HepG2 (cell line): ENCODE results near the gene CEL. TPM values are rescaled to one million over a fixed set of nuclear protein-coding genes. Genes with fewer than 3 reads are reported as not detected.

Experiments
- HNRNPUL1 ChIP-seq: fragments of 200-400 bp; formaldehyde crosslinking; IDR thresholded peaks from 2 replicates; pipeline ENCODE4 v1.6.1; 2017; ENCODE audit warnings: low read depth, mild to moderate bottlenecking, low read length, moderate library complexity
- SETDB1 ChIP-seq: sonication (generic); formaldehyde crosslinking; IDR thresholded peaks from 2 replicates; pipeline ENCODE4 v1.5.1; 2020; ENCODE audit warnings: missing genetic modification reagents, mild to moderate bottlenecking, borderline replicate concordance
- ZNF33A ChIP-seq: sonication (generic); formaldehyde crosslinking; IDR thresholded peaks from 2 replicates; pipeline ENCODE4 v1.5.1; 2020; ENCODE audit warnings: missing genetic modification reagents, mild to moderate bottlenecking, moderate library complexity, borderline replicate concordance
- ZNF569 ChIP-seq: sonication (generic); formaldehyde crosslinking; IDR thresholded peaks from 2 replicates; pipeline ENCODE4 v1.5.0; 2020; ENCODE audit warnings: mild to moderate bottlenecking, missing genetic modification reagents, moderate library complexity, borderline replicate concordance
- ZNF589 ChIP-seq: sonication (generic); formaldehyde crosslinking; conservative IDR thresholded peaks from 2 replicates; pipeline ENCODE4 v1.8.0; 2022; ENCODE audit warnings: mild to moderate bottlenecking, moderate library complexity, missing genetic modification reagents
- polyA plus RNA-seq, 8 experiments: library from polyadenylated mRNA; depleted of rRNA in 3 of 8; stranded (reverse) in 7 of 8; unstranded in 1 of 8; fragments of >200 nt; fragmentation: Illumina TruSeq in 4 of 8; extraction: Trizol in 4 of 8; gene quantifications; 2 replicates each; pipeline versions ENCODE4 v1.2.1 to v1.2.3, GENCODE V29; 2011 to 2016; ENCODE audit warnings: low read depth in 4 of 8, missing spikeins in 1 of 8, mixed read lengths in 1 of 8; ENCODE audit not compliant: insufficient read depth in 1 of 8
- total RNA-seq, 5 experiments: library from RNA; depleted of rRNA; stranded (reverse); fragments of >200 nt; fragmentation: Illumina TruSeq; extraction: Trizol; gene quantifications; 2 replicates each; pipeline ENCODE4 v1.2.3, GENCODE V29; 2016; ENCODE audit warnings: low read depth in 1 of 5
- TF ChIP-seq, protein P1 (sequence below): sonication (generic); formaldehyde crosslinking; IDR thresholded peaks from 2 replicates; pipeline ENCODE4 v1.4.0; 2020; ENCODE audit warnings: missing genetic modification reagents, borderline replicate concordance
- TF ChIP-seq, protein P2 (sequence below): sonication (generic); formaldehyde crosslinking; IDR thresholded peaks from 2 replicates; pipeline ENCODE4 v1.5.1; 2020; ENCODE audit warnings: mild to moderate bottlenecking, missing genetic modification reagents
- TF ChIP-seq, protein P3 (sequence below): sonication (generic); formaldehyde crosslinking; IDR thresholded peaks from 2 replicates; pipeline ENCODE4 v1.4.0; 2020; ENCODE audit warnings: mild to moderate bottlenecking, missing genetic modification reagents
- TF ChIP-seq, protein P4 (sequence below): sonication (generic); formaldehyde crosslinking; IDR thresholded peaks from 2 replicates; pipeline ENCODE4 v1.8.0; 2022; ENCODE audit warnings: mild to moderate bottlenecking, missing genetic modification reagents

CEL gene
- total and polyA plus RNA-seq, 2 of the 13 experiments (the other 11 are each of a cell fraction or from before 2014, with no cell fraction given) = 0.63 to 1.5 TPM

DNA sequence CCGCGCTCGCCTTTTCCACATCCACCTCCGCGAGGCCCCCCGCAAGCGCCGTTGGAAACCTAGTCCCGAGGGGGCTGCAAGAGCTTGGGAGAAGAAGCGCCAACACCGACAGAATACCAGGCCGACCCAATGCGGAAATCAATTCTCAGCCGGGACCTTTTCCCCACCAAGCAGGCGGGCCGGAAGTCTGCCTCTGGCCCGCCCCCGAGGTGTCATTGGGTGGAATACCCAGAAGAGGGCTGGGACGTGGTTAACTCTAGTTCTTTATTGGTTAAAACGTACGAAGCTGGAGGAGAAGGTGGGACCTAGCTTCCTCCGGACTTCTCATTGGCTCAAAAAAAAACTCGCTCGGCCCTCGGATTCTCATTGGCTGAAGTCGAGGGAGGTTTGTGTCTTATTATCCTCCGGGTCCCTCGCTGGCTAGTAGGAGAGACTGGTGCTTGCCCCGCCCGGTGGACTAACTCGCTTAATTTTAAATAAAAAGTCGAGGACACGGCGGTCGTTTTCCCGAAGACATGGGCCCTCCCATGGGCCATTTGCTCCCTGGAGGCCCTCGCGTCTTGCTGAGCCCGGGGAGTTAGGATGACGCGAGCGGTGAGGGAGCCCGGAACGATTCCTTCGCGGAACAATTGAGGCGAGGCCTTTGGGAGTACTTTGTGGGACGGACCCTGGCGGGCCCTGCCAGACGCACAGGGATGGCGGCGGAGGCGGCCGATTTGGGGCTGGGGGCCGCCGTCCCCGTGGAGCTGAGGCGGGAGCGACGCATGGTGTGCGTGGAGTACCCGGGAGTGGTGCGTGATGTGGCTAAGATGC, 31.3 kb upstream of the CEL start, which contains the start of gene GTF3C5 (continued):
- TF ChIP-seq, protein P1, sequence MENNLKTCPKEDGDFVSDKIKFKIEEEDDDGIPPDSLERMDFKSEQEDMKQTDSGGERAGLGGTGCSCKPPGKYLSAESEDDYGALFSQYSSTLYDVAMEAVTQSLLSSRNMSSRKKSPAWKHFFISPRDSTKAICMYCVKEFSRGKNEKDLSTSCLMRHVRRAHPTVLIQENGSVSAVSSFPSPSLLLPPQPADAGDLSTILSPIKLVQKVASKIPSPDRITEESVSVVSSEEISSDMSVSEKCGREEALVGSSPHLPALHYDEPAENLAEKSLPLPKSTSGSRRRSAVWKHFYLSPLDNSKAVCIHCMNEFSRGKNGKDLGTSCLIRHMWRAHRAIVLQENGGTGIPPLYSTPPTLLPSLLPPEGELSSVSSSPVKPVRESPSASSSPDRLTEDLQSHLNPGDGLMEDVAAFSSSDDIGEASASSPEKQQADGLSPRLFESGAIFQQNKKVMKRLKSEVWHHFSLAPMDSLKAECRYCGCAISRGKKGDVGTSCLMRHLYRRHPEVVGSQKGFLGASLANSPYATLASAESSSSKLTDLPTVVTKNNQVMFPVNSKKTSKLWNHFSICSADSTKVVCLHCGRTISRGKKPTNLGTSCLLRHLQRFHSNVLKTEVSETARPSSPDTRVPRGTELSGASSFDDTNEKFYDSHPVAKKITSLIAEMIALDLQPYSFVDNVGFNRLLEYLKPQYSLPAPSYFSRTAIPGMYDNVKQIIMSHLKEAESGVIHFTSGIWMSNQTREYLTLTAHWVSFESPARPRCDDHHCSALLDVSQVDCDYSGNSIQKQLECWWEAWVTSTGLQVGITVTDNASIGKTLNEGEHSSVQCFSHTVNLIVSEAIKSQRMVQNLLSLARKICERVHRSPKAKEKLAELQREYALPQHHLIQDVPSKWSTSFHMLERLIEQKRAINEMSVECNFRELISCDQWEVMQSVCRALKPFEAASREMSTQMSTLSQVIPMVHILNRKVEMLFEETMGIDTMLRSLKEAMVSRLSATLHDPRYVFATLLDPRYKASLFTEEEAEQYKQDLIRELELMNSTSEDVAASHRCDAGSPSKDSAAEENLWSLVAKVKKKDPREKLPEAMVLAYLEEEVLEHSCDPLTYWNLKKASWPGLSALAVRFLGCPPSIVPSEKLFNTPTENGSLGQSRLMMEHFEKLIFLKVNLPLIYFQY = no peak; the same call in 1 of the 2 replicates
- TF ChIP-seq HNRNPUL1 (no peak), SETDB1 (CRISPR knock-in tag) (no peak), ZNF569 (CRISPR knock-in tag) (no peak), ZNF589 (peak; percentile 68), ZNF33A (CRISPR knock-in tag) (peak; percentile 80; the same call in 1 of the 2 replicates)
- TF ChIP-seq, protein P2, sequence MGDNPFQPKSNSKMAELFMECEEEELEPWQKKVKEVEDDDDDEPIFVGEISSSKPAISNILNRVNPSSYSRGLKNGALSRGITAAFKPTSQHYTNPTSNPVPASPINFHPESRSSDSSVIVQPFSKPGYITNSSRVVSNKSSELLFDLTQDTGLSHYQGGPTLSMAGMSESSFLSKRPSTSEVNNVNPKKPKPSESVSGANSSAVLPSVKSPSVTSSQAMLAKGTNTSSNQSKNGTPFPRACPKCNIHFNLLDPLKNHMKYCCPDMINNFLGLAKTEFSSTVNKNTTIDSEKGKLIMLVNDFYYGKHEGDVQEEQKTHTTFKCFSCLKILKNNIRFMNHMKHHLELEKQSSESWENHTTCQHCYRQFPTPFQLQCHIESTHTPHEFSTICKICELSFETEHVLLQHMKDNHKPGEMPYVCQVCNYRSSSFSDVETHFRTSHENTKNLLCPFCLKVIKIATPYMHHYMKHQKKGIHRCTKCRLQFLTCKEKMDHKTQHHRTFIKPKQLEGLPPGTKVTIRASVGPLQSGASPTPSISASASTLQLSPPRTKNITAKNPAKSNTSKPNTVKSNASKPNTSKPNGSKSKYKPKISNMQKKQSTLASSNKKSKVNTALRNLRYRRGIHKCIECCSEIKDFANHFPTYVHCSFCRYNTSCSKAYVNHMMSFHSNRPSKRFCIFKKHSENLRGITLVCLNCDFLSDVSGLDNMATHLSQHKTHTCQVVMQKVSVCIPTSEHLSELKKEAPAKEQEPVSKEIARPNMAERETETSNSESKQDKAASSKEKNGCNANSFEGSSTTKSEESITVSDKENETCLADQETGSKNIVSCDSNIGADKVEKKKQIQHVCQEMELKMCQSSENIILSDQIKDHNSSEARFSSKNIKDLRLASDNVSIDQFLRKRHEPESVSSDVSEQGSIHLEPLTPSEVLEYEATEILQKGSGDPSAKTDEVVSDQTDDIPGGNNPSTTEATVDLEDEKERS (CRISPR knock-in tag) = no peak; the same call in 1 of the 2 replicates
- TF ChIP-seq, protein P3, sequence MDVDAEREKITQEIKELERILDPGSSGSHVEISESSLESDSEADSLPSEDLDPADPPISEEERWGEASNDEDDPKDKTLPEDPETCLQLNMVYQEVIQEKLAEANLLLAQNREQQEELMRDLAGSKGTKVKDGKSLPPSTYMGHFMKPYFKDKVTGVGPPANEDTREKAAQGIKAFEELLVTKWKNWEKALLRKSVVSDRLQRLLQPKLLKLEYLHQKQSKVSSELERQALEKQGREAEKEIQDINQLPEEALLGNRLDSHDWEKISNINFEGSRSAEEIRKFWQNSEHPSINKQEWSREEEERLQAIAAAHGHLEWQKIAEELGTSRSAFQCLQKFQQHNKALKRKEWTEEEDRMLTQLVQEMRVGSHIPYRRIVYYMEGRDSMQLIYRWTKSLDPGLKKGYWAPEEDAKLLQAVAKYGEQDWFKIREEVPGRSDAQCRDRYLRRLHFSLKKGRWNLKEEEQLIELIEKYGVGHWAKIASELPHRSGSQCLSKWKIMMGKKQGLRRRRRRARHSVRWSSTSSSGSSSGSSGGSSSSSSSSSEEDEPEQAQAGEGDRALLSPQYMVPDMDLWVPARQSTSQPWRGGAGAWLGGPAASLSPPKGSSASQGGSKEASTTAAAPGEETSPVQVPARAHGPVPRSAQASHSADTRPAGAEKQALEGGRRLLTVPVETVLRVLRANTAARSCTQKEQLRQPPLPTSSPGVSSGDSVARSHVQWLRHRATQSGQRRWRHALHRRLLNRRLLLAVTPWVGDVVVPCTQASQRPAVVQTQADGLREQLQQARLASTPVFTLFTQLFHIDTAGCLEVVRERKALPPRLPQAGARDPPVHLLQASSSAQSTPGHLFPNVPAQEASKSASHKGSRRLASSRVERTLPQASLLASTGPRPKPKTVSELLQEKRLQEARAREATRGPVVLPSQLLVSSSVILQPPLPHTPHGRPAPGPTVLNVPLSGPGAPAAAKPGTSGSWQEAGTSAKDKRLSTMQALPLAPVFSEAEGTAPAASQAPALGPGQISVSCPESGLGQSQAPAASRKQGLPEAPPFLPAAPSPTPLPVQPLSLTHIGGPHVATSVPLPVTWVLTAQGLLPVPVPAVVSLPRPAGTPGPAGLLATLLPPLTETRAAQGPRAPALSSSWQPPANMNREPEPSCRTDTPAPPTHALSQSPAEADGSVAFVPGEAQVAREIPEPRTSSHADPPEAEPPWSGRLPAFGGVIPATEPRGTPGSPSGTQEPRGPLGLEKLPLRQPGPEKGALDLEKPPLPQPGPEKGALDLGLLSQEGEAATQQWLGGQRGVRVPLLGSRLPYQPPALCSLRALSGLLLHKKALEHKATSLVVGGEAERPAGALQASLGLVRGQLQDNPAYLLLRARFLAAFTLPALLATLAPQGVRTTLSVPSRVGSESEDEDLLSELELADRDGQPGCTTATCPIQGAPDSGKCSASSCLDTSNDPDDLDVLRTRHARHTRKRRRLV = no peak
- TF ChIP-seq, protein P4, sequence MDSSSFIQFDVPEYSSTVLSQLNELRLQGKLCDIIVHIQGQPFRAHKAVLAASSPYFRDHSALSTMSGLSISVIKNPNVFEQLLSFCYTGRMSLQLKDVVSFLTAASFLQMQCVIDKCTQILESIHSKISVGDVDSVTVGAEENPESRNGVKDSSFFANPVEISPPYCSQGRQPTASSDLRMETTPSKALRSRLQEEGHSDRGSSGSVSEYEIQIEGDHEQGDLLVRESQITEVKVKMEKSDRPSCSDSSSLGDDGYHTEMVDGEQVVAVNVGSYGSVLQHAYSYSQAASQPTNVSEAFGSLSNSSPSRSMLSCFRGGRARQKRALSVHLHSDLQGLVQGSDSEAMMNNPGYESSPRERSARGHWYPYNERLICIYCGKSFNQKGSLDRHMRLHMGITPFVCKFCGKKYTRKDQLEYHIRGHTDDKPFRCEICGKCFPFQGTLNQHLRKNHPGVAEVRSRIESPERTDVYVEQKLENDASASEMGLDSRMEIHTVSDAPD (CRISPR knock-in tag) = 0 out of 2 replicates have a peak, but pooled peaks have one; percentile 39
